A549 (cell line): ENCODE results near the gene HDC. TPM values are rescaled to one million over a fixed set of nuclear protein-coding genes. Genes with fewer than 3 reads are reported as not detected.

Experiments used
- ATAC-seq, 2 experiments: fragments of 200-7000 bp in 1 of 2; fragments of >200 bp in 1 of 2; cut with Nextera tagmentation in 1 of 2; cut with Tn5 transposase in 1 of 2; 3 replicates each; pipeline versions ENCODE4 v1.8.0 to v1.9.1; 2018 to 2020; ENCODE audit warnings: mild to moderate bottlenecking in 1 of 2, moderate library complexity in 1 of 2
- CTCF ChIA-PET: fragments of 300-600 bp; sonication (Branson Sonifier 250); formaldehyde crosslinking; extraction: SDS; loops from one replicate; lab custom pipeline; 2021; ENCODE audit warnings: antibody characterized with exemption, inconsistent platforms; lab: Yijun Ruan, JAX
- POLR2A ChIA-PET: fragments of 350-600 bp; formaldehyde crosslinking; extraction: SDS; loops from one replicate; lab custom pipeline; 2021; ENCODE audit warnings: antibody characterized with exemption, inconsistent platforms; lab: Yijun Ruan, JAX
- DNase-seq, 2 experiments: peaks; one replicate each; pipeline versions ENCODE4 v3.0.0 to v3.0.0-alpha.2; 2011 to 2016; ENCODE audit warnings: low read depth in 1 of 2, low spot score in 1 of 2
- FAIRE-seq: peaks from 2 replicates; lab custom pipeline; 2011; peaks lifted over from hg19 to GRCh38; lab: Jason Lieb, UNC
- H3K27ac ChIP-seq, 2 experiments: fragments of >200 bp; sonication (Bioruptor Twin); formaldehyde crosslinking; 3 replicates each; pipeline ENCODE4 v1.5.1; 2016 to 2017
- H3K4me1 ChIP-seq: fragments of >200 bp; sonication (Bioruptor Twin); formaldehyde crosslinking; 3 replicates; pipeline ENCODE4 v1.6.1; 2016
- H3K4me2 ChIP-seq: fragments of >200 bp; sonication (Bioruptor Twin); formaldehyde crosslinking; 3 replicates; pipeline ENCODE4 v1.6.1; 2016
- H3K4me3 ChIP-seq: fragments of >200 bp; sonication (Bioruptor Twin); formaldehyde crosslinking; 3 replicates; pipeline ENCODE4 v1.5.1; 2016
- H3K9me3 ChIP-seq: fragments of >200 bp; sonication (Bioruptor Twin); formaldehyde crosslinking; 3 replicates; pipeline ENCODE4 v1.6.1; 2016
- CBX2 ChIP-seq: fragments of 200-600 bp; sonication (generic); IDR thresholded peaks from 2 replicates; pipeline ENCODE4 v1.6.1; 2016; ENCODE audit warnings: low read depth, mild to moderate bottlenecking, borderline replicate concordance
- CBX8 ChIP-seq: fragments of 200-600 bp; sonication (generic); IDR thresholded peaks from 2 replicates; pipeline ENCODE4 v1.6.1; 2016
- CHD2 ChIP-seq: fragments of 150-350 bp; IDR thresholded peaks from 2 replicates; pipeline ENCODE4 v1.6.1; 2014; ENCODE audit warnings: low read length; ENCODE audit not compliant: partially characterized antibody
- CTCF ChIP-seq: fragments of >200 bp; sonication (Bioruptor Twin); formaldehyde crosslinking; IDR thresholded peaks from 3 replicates; pipeline ENCODE4 v1.5.1; 2016
- EP300 ChIP-seq, 2 experiments: fragments of >200 bp; sonication (Bioruptor Twin); formaldehyde crosslinking; IDR thresholded peaks; 2 replicates in 1 of 2; 3 replicates in 1 of 2; pipeline ENCODE4 v1.6.1; 2016 to 2017
- ESRRA ChIP-seq: fragments of 150-350 bp; IDR thresholded peaks from 2 replicates; pipeline ENCODE4 v1.6.1; 2014; ENCODE audit warnings: mild to moderate bottlenecking, low read length, borderline replicate concordance
- FOSB ChIP-seq: fragments of 250-450 bp; sonication (Bioruptor Pico); IDR thresholded peaks from 2 replicates; pipeline ENCODE4 v1.5.0; 2020; ENCODE audit warnings: mild to moderate bottlenecking, moderate library complexity
- FOSL2 ChIP-seq, 2 experiments: fragments of 450-650 bp in 1 of 2; fragments of >200 bp in 1 of 2; sonication (Bioruptor Twin) in 1 of 2; formaldehyde crosslinking; IDR thresholded peaks; 2 replicates each; pipeline versions ENCODE4 v1.5.0 to v1.6.1; 2016 to 2020; ENCODE audit warnings: mild to moderate bottlenecking in 1 of 2, moderate library complexity in 1 of 2
- HDAC2 ChIP-seq: fragments of 200-600 bp; sonication (generic); IDR thresholded peaks from 2 replicates; pipeline ENCODE4 v1.6.1; 2016
- HEYL ChIP-seq: fragments of 250-450 bp; sonication (Bioruptor Pico); IDR thresholded peaks from 2 replicates; pipeline ENCODE4 v1.8.0; 2021; ENCODE audit warnings: mild to moderate bottlenecking, moderate library complexity
- HMGXB4 ChIP-seq: fragments of 250-450 bp; sonication (Bioruptor Pico); IDR thresholded peaks from 2 replicates; pipeline ENCODE4 v1.5.0; 2021; ENCODE audit warnings: mild to moderate bottlenecking, moderate library complexity, borderline replicate concordance
- JUN ChIP-seq, 2 experiments: fragments of >200 bp; sonication (Bioruptor Twin); formaldehyde crosslinking; IDR thresholded peaks; 2 replicates in 1 of 2; 3 replicates in 1 of 2; pipeline ENCODE4 v1.6.1; 2016 to 2017
- KDM1A ChIP-seq: fragments of 200-600 bp; sonication (generic); IDR thresholded peaks from 2 replicates; pipeline ENCODE4 v1.6.1; 2016; ENCODE audit warnings: low read depth, mild to moderate bottlenecking
- MAX ChIP-seq: IDR thresholded peaks from 2 replicates; pipeline ENCODE4 v1.6.1; 2012
- MAZ ChIP-seq: fragments of 150-350 bp; IDR thresholded peaks from 2 replicates; pipeline ENCODE4 v1.6.1; 2014; ENCODE audit warnings: antibody characterized with exemption, low read depth, low read length, borderline replicate concordance
- NFE2L2 ChIP-seq: fragments of 150-350 bp; conservative IDR thresholded peaks from 2 replicates; pipeline ENCODE4 v1.6.1; 2014; ENCODE audit warnings: low read length
- POLR2AphosphoS2 ChIP-seq: conservative IDR thresholded peaks from 2 replicates; pipeline ENCODE4 v1.6.1; 2012; ENCODE audit warnings: low read length, improper control_type of control experiment, inconsistent platforms
- RAD21 ChIP-seq, 2 experiments: fragments of >200 bp in 1 of 2; sonication (Bioruptor Twin) in 1 of 2; formaldehyde crosslinking in 1 of 2; IDR thresholded peaks in 1 of 2; conservative IDR thresholded peaks in 1 of 2; 2 replicates in 1 of 2; 3 replicates in 1 of 2; pipeline ENCODE4 v1.6.1; 2012 to 2018; ENCODE audit warnings: inconsistent platforms in 1 of 2
- RARB ChIP-seq: fragments of 250-450 bp; sonication (Bioruptor Pico); IDR thresholded peaks from 2 replicates; pipeline ENCODE4 v1.8.0; 2021; ENCODE audit warnings: mild to moderate bottlenecking, moderate library complexity
- RFX5 ChIP-seq: fragments of 450-650 bp; IDR thresholded peaks from 2 replicates; pipeline ENCODE4 v1.7.1; 2014; ENCODE audit warnings: antibody characterized with exemption, mild to moderate bottlenecking, moderate library complexity
- RNF2 ChIP-seq: fragments of 200-600 bp; sonication (generic); IDR thresholded peaks from 2 replicates; pipeline ENCODE4 v1.6.1; 2016; ENCODE audit warnings: low read depth, mild to moderate bottlenecking, antibody characterized with exemption, moderate library complexity, borderline replicate concordance
- SREBF2 ChIP-seq: fragments of 450-650 bp; IDR thresholded peaks from 2 replicates; pipeline ENCODE4 v1.6.1; 2014; ENCODE audit warnings: mild to moderate bottlenecking, moderate library complexity
- TFCP2L1 ChIP-seq: fragments of 250-450 bp; sonication (Bioruptor Pico); IDR thresholded peaks from 2 replicates; pipeline ENCODE4 v1.5.0; 2021; ENCODE audit warnings: mild to moderate bottlenecking
- TP53 ChIP-seq: fragments of 250-450 bp; sonication (Bioruptor Pico); IDR thresholded peaks from 2 replicates; pipeline ENCODE4 v1.5.0; 2021; ENCODE audit warnings: mild to moderate bottlenecking, moderate library complexity
- USF2 ChIP-seq: fragments of 450-650 bp; IDR thresholded peaks from 2 replicates; pipeline ENCODE4 v1.6.1; 2014; ENCODE audit warnings: antibody characterized with exemption
- ZFP36 ChIP-seq: fragments of 450-650 bp; IDR thresholded peaks from 2 replicates; pipeline ENCODE4 v1.6.1; 2014; ENCODE audit warnings: borderline replicate concordance; ENCODE audit not compliant: partially characterized antibody
- ZSCAN20 ChIP-seq: fragments of 250-450 bp; sonication (Bioruptor Pico); IDR thresholded peaks from 2 replicates; pipeline ENCODE4 v1.8.0; 2022; ENCODE audit warnings: mild to moderate bottlenecking, moderate library complexity
- WGBS: methylation state at CpG from one replicate; pipeline ENCODE4 v1.1.6; 2017; ENCODE audit errors: missing lambda C conversion rate; 5-methylcytosine and 5-hydroxymethylcytosine counted together
- polyA plus RNA-seq, 4 experiments: library from polyadenylated mRNA; depleted of rRNA in 3 of 4; stranded (reverse); fragments of >200 nt; fragmentation: RNase III in 1 of 4; extraction: RNeasy Plus Mini Kit Qiagen cat#74134 plus additional on column Dnase treatment in 1 of 4; gene quantifications; 2 replicates in 3 of 4; 3 replicates in 1 of 4; pipeline ENCODE4 v1.2.3, GENCODE V29; 2011 to 2017
- TF ChIP-seq, protein P1 (sequence below): IDR thresholded peaks from 2 replicates; pipeline ENCODE4 v1.6.1; 2012; ENCODE audit warnings: low read depth, borderline replicate concordance
- TF ChIP-seq, protein P2 (sequence below): fragments of 200-600 bp; sonication (generic); IDR thresholded peaks from 2 replicates; pipeline ENCODE4 v1.6.1; 2016; ENCODE audit warnings: antibody characterized with exemption, mild to moderate bottlenecking, moderate library complexity
- TF ChIP-seq, protein P3 (sequence below): fragments of >200 bp; sonication (Bioruptor Twin); formaldehyde crosslinking; IDR thresholded peaks from 3 replicates; pipeline ENCODE4 v1.6.1; 2016

HDC gene
- polyA plus RNA-seq, 2 of the 4 experiments (the other 2 are of a cell fraction), result 0.09 to 0.13 TPM

DNA sequence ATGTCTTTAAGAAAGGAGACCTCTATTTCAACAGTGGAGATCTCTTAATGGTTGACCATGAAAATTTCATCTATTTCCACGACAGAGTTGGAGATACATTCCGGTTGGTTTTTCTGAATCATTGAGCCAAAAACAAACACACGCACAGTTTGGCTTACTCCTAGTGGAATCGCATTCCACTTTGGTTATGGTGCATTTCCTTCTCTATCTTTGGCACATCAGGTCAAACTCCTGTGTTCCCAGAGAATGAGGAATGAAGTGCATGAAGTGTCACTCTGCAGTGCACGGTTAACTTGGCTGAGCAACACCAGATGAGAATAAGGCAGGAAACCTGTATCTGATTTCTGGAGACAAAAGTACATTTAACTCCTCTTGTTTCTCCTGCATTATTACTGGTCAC lies 38.5 kb downstream of the HDC start:
- FAIRE-seq (no peak), ATAC-seq (peak in 1 of 2 experiments; percentile 71; a peak in 3 of 6 replicates), DNase-seq (peak in 1 of 2 experiments; percentile 23)
- ChIA-PET CTCF (interaction anchor here (1.0 to 1.1 kb wide), 2 partner anchors 10 to 89 kb away, joined by 3 to 4 read pairs; no protein-coding TSS in a partner anchor), POLR2A (no interaction called here)
- WGBS, result 17% methylated on average over 5 of the region's 5 CpGs
- Histone ChIP-seq H3K4me2 (peak overlapping the region; percentile 37; the same call in 2 of the 3 replicates), H3K4me1 (peaks cover 12% of the 10 kb centered on the region), H3K4me3 (no peak overlapping the region), H3K9me3 (no peaks in the 10 kb centered on the region), H3K27ac (no peak overlapping the region)
- TF ChIP-seq HDAC2 (no peak), RFX5 (no peak), RNF2 (no peak), CBX8 (no peak), HMGXB4 (CRISPR knock-in tag) (no peak), CHD2 (no peak), KDM1A (no peak), RARB (no peak), JUN (IDR thresholded peaks at IDR 0.05) (no peak), MAX (no peak), ZFP36 (no peak), EP300 (IDR thresholded peaks at IDR 0.05) (no peak), HEYL (no peak), MAZ (no peak), POLR2AphosphoS2 (no peak), CBX2 (no peak), FOSL2 (IDR thresholded peaks at IDR 0.05) (no peak), FOSL2 (CRISPR knock-in tag; IDR thresholded peaks at IDR 0.05) (no peak)
- TF ChIP-seq, protein P1, sequence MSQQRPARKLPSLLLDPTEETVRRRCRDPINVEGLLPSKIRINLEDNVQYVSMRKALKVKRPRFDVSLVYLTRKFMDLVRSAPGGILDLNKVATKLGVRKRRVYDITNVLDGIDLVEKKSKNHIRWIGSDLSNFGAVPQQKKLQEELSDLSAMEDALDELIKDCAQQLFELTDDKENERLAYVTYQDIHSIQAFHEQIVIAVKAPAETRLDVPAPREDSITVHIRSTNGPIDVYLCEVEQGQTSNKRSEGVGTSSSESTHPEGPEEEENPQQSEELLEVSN, result no peak
- TF ChIP-seq, protein P2, sequence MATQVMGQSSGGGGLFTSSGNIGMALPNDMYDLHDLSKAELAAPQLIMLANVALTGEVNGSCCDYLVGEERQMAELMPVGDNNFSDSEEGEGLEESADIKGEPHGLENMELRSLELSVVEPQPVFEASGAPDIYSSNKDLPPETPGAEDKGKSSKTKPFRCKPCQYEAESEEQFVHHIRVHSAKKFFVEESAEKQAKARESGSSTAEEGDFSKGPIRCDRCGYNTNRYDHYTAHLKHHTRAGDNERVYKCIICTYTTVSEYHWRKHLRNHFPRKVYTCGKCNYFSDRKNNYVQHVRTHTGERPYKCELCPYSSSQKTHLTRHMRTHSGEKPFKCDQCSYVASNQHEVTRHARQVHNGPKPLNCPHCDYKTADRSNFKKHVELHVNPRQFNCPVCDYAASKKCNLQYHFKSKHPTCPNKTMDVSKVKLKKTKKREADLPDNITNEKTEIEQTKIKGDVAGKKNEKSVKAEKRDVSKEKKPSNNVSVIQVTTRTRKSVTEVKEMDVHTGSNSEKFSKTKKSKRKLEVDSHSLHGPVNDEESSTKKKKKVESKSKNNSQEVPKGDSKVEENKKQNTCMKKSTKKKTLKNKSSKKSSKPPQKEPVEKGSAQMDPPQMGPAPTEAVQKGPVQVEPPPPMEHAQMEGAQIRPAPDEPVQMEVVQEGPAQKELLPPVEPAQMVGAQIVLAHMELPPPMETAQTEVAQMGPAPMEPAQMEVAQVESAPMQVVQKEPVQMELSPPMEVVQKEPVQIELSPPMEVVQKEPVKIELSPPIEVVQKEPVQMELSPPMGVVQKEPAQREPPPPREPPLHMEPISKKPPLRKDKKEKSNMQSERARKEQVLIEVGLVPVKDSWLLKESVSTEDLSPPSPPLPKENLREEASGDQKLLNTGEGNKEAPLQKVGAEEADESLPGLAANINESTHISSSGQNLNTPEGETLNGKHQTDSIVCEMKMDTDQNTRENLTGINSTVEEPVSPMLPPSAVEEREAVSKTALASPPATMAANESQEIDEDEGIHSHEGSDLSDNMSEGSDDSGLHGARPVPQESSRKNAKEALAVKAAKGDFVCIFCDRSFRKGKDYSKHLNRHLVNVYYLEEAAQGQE, result no peak
- TF ChIP-seq, protein P3, sequence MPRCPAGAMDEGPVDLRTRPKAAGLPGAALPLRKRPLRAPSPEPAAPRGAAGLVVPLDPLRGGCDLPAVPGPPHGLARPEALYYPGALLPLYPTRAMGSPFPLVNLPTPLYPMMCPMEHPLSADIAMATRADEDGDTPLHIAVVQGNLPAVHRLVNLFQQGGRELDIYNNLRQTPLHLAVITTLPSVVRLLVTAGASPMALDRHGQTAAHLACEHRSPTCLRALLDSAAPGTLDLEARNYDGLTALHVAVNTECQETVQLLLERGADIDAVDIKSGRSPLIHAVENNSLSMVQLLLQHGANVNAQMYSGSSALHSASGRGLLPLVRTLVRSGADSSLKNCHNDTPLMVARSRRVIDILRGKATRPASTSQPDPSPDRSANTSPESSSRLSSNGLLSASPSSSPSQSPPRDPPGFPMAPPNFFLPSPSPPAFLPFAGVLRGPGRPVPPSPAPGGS, result no peak

DNA sequence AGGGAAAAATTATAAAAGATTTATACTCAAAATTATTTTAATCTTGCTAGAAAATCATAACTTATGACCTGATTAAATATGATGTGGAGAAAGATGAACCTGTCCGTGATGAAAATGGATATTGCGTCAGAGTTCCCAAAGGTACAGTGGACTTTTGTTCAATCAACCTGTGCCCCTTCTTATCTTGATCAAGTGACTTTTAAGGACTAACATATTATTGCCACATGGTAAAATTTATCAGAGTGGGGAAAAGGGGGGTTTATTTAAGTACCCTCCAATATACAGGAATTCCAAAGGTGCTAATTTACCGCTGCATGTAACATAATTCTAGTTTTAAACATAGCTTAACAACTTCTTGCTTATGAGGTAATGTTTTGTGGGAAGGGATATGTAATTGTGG lies 39.6 kb downstream of the HDC start:
- H3K4me2 ChIP-seq, result no peak overlapping the region
- WGBS, result 94% methylated on average over 3 of the region's 3 CpGs
- ChIA-PET CTCF (interaction anchor here (1.0 to 1.1 kb wide), 2 partner anchors 9 to 22 kb away, joined by 3 read pairs; no protein-coding TSS in a partner anchor), POLR2A (no interaction called here)
- no peak overlapping the region for H3K27ac ChIP-seq
- H3K9me3 ChIP-seq, result no peaks in the 10 kb centered on the region
- DNase-seq (no peak), ATAC-seq (no peak), FAIRE-seq (no peak)
- peaks cover 12% of the 10 kb centered on the region for H3K4me1 ChIP-seq
- H3K4me3 ChIP-seq, result no peak overlapping the region
- no peak for TF ChIP-seq ZSCAN20 (CRISPR knock-in tag)
- TF ChIP-seq CTCF, result no peak
- TF ChIP-seq USF2, result no peak
- no peak for TF ChIP-seq TFCP2L1
- no peak for TF ChIP-seq NFE2L2
- TF ChIP-seq SREBF2, result no peak
- no peak for TF ChIP-seq TP53 (CRISPR knock-in tag)
- TF ChIP-seq ESRRA, result no peak
- TF ChIP-seq HEYL, result no peak
- no peak for TF ChIP-seq RAD21 (conservative IDR thresholded peaks at IDR 0.05 in 1 of 2, IDR thresholded peaks at IDR 0.05 in 1 of 2)
- no peak for TF ChIP-seq FOSB (CRISPR knock-in tag)
